ENCODE measurements around the gene MAGI2. TPM values are rescaled to one million over a fixed set of nuclear protein-coding genes. Genes with fewer than 3 reads are reported as not detected.

Gene MAGI2
- total RNA-seq, 3 donors from 2014 or later, result 9.8 to 22.7 (median 20.2) TPM

DNA sequence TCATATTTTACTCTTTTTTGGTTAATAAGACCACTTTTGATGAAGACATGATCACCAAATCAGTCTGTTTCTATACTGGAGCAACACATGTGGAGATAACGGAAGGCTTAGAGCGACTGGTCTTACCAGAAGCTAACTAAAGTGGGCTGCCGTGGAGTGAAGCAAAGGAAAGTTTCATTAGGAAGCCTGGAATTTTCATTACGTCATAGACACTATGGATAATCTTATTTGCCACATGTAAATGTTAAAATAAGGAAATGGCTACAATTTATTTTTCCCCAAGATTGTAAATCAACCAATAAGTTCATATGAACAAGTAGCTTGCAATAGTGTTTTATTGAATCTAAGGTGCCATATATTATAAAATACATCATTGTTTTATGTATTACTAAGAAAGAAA, 1469.5 kb downstream of the MAGI2 start:
- H3K4me3 ChIP-seq, result no peak overlapping the region
- no peaks in the 10 kb centered on the region for H3K27me3 ChIP-seq
- H3K36me3 ChIP-seq, result no peaks in the 10 kb centered on the region
- intact Hi-C loops (cut with DNase I; ENCODE audit: low total_unique reads), result loop anchor here (1.0 kb wide), 1 partner anchor 21 kb away; no protein-coding TSS in a partner anchor
- no peaks in the 10 kb centered on the region for H3K9me3 ChIP-seq
- TF ChIP-seq POLR2A (IDR thresholded peaks at IDR 0.05) (no peak), POLR2AphosphoS5 (IDR thresholded peaks at IDR 0.05) (no peak)
- TF ChIP-seq, protein P1, sequence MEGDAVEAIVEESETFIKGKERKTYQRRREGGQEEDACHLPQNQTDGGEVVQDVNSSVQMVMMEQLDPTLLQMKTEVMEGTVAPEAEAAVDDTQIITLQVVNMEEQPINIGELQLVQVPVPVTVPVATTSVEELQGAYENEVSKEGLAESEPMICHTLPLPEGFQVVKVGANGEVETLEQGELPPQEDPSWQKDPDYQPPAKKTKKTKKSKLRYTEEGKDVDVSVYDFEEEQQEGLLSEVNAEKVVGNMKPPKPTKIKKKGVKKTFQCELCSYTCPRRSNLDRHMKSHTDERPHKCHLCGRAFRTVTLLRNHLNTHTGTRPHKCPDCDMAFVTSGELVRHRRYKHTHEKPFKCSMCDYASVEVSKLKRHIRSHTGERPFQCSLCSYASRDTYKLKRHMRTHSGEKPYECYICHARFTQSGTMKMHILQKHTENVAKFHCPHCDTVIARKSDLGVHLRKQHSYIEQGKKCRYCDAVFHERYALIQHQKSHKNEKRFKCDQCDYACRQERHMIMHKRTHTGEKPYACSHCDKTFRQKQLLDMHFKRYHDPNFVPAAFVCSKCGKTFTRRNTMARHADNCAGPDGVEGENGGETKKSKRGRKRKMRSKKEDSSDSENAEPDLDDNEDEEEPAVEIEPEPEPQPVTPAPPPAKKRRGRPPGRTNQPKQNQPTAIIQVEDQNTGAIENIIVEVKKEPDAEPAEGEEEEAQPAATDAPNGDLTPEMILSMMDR (IDR thresholded peaks at IDR 0.05), result no peak
- no peak for DNase-seq (ENCODE audit: low spot score in 2 of 2)
- H3K27ac ChIP-seq, result no peak overlapping the region
- H3K4me1 ChIP-seq, result no peaks in the 10 kb centered on the region

DNA sequence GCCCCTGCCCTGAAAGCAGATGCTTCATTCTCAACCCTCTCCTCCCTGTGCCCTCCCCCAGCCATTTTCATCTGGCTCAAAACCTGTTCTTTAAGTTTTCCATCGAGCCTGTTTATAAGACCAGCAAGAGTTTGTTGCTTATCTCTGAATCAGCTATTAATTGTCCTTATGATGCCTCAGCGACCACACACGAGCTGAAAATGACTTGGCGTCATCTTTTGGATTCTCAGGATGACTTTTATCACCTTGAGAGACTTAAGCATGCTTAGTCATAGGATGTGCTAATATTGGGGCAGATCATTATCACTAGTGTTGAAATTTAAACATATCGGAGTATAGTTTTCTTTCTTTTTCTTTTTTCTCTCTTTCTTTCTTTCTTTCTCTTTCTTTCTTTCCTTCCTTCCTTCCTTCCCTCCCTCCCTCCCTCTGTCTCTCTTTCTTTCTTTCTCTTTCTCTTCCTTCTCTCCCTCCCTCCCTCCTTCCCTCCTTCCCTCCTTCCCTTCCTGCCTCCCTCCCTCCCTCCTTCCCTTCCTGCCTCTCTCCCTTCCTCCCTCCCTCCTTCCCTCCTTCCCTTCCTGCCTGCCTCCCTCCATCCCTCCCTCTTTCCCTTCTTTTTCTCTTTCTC, 1470.4 kb downstream of the MAGI2 start:
- Histone ChIP-seq H3K9me3 (no peaks in the 10 kb centered on the region), H3K36me3 (no peaks in the 10 kb centered on the region), H3K4me1 (no peaks in the 10 kb centered on the region), H3K27me3 (no peaks in the 10 kb centered on the region), H3K4me3 (no peak overlapping the region), H3K27ac (no peak overlapping the region)
- TF ChIP-seq, protein P1 (IDR thresholded peaks at IDR 0.05), result no peak
- TF ChIP-seq POLR2AphosphoS5 (IDR thresholded peaks at IDR 0.05) (no peak), POLR2A (IDR thresholded peaks at IDR 0.05) (no peak)
- no peak for DNase-seq (ENCODE audit: low spot score in 2 of 2)
- intact Hi-C loops (cut with DNase I; ENCODE audit: low total_unique reads), result no loop called here

DNA sequence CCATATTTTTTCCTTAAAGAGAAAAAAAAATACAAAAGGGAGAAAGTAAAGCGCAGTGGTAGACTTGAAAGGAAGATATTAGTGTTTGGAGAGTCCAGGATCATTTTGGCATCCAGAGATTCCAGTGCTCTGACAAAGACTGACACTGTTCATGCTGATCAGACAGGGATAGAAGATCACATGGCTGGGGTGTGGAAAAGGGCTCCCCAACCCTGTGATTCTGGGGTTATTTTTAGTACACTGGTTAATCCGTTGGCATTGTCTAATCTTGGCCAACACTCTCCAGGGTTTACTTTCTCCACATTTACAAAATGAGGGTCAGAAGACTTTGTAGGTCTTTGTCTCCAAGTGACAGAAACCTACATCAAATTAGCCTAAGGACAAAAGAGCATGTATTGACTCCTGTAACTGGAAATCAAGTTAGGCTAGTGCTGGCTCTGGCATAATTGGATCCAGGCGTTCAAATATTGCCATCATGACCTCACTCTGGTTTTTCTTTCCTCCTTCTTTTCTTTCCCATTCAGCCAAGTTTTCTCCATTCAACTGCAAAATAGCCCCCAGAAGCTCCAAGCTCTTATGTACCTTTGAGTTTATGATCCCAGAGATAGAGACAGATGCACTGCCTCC, 1473.3 kb downstream of the MAGI2 start:
- DNase-seq (ENCODE audit: low spot score in 2 of 2), result no peak
- intact Hi-C loops (cut with DNase I; ENCODE audit: low total_unique reads), result no loop called here
- TF ChIP-seq, protein P1 (IDR thresholded peaks at IDR 0.05), result no peak
- TF ChIP-seq POLR2A (IDR thresholded peaks at IDR 0.05) (no peak), POLR2AphosphoS5 (IDR thresholded peaks at IDR 0.05) (no peak)
- no peaks in the 10 kb centered on the region for H3K4me1 ChIP-seq
- H3K27ac ChIP-seq, result no peak overlapping the region
- H3K27me3 ChIP-seq, result no peaks in the 10 kb centered on the region
- no peaks in the 10 kb centered on the region for H3K36me3 ChIP-seq
- H3K9me3 ChIP-seq, result no peaks in the 10 kb centered on the region
- no peak overlapping the region for H3K4me3 ChIP-seq

DNA sequence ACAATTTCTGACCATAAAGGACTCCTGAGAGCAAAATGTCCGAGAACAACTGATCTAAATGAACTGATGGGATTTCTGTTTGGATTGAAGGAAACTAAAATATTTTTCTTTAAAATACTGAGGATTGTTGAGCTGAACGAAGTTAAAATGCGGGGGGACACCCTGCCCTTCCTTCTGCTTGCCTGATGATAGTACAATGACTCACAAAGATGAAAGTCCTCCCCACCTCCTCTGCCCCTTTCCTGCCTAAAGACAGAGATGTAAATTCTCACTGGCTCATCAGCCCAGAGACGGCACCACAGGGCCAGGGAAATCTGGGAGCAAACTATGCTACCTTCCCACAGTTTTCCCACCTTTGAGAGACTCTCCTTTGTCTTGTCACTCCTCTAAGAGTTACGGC, 1474.2 kb downstream of the MAGI2 start:
- intact Hi-C loops (cut with DNase I; ENCODE audit: low total_unique reads), result no loop called here
- H3K27ac ChIP-seq, result no peak overlapping the region
- no peaks in the 10 kb centered on the region for H3K27me3 ChIP-seq
- H3K9me3 ChIP-seq, result no peaks in the 10 kb centered on the region
- no peak for DNase-seq (ENCODE audit: low spot score in 2 of 2)
- H3K4me3 ChIP-seq, result no peak overlapping the region
- no peaks in the 10 kb centered on the region for H3K4me1 ChIP-seq
- TF ChIP-seq POLR2A (IDR thresholded peaks at IDR 0.05) (no peak), POLR2AphosphoS5 (IDR thresholded peaks at IDR 0.05) (no peak)
- TF ChIP-seq, protein P1 (IDR thresholded peaks at IDR 0.05), result no peak
- H3K36me3 ChIP-seq, result no peaks in the 10 kb centered on the region

DNA sequence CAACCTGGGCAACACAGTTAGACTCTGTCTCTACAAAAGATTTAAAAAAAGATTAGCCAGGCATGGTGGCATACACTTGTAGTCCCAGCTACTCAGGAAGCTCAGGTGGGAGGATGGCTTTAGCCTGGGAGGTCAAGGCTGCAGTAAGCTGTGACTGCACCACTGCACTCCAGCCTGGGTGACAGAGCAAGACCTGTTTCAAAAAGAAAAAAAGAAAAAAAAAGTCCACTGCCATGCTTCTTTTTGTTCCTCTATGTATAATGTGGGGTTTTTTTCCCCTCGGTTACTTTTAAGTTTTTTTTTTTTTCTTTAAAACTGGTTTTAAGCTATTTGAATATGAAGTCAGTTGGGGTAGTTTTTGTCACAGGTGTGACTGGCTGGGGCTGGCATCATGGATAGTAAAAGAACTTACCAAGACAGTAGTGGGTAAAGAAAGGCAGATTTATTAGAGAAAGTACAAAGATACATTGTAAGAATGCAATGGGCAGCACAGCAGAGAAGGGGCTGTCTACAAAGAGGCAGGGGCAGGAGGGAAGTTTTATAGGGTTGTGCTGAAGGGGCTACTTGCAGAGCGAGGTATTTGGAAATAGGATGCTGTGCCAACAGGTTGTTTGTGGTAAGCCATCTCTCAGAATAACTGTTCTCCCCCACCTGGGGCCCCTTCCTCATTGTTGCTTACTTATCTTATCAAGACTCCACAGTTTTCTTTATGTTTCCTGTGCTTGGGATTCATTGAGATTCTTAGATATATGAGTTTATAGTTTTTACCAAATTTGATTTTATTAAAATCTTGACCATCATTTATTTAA, 1477.6 kb downstream of the MAGI2 start:
- TF ChIP-seq POLR2A (IDR thresholded peaks at IDR 0.05) (no peak), POLR2AphosphoS5 (IDR thresholded peaks at IDR 0.05) (no peak)
- TF ChIP-seq, protein P1 (IDR thresholded peaks at IDR 0.05), result no peak
- Histone ChIP-seq H3K4me3 (no peak overlapping the region), H3K27me3 (no peaks in the 10 kb centered on the region), H3K27ac (no peak overlapping the region), H3K9me3 (no peaks in the 10 kb centered on the region), H3K4me1 (no peaks in the 10 kb centered on the region), H3K36me3 (no peaks in the 10 kb centered on the region)
- no peak for DNase-seq (ENCODE audit: low spot score in 2 of 2)
- intact Hi-C loops (cut with DNase I; ENCODE audit: low total_unique reads), result no loop called here

Data from breast epithelium (tissue), 4 donors.